Gastrocnemius medialis (tissue), 4 donors: ENCODE results near the gene ESRRG.

Experiments used
- CTCF ChIP-seq, 5 experiments: fragments of 450-650 bp in 3 of 5; fragments of 200-600 bp in 2 of 5; sonication (generic) in 2 of 5; IDR thresholded peaks in 4 of 5; conservative IDR thresholded peaks in 1 of 5; 1 replicate in 4 of 5; 2 replicates in 1 of 5; pipeline ENCODE4 v1.5.1; 2016 to 2019; ENCODE audit warnings: antibody characterized with exemption in 5 of 5, mild to moderate bottlenecking in 3 of 5, moderate library complexity in 3 of 5
- POLR2A ChIP-seq, 2 donors: fragments of 450-650 bp; IDR thresholded peaks; one replicate each; pipeline ENCODE4 v1.6.1; 2017; ENCODE audit warnings: antibody characterized with exemption in 2 of 2, mild to moderate bottlenecking in 2 of 2, moderate library complexity in 2 of 2

- TF ChIP-seq CTCF (IDR thresholded peaks at IDR 0.05 in 4 of 5, conservative IDR thresholded peaks at IDR 0.05 in 1 of 5) (no peak), POLR2A (IDR thresholded peaks at IDR 0.05) (no peak)
Measured at GRCh38 chr1:216665406-216665805, 57.8 kb downstream of the ESRRG start.
